Putamen (tissue), 1 donor: ENCODE results near the gene CDYL.

Experiments
- DNase-seq: peaks from one replicate; pipeline ENCODE4 v3.0.0-alpha.2; 2016; ENCODE audit warnings: low spot score

Gene CDYL

GRCh38 chr6:4908062-4908461 is 131.9 kb downstream of the CDYL start:
- no peak for DNase-seq

- DNase-seq, result no peak
Measured at GRCh38 chr6:4909063-4909706, 133.0 kb downstream of the CDYL start.

GRCh38 chr6:4910037-4910760 is 134.0 kb downstream of the CDYL start:
- DNase-seq, result no peak

GRCh38 chr6:4912559-4912958 is 136.4 kb downstream of the CDYL start:
- DNase-seq, result no peak

- DNase-seq, result no peak
Measured at GRCh38 chr6:4913705-4914419, 137.7 kb downstream of the CDYL start.

- DNase-seq, result peak; percentile 28
Measured at GRCh38 chr6:4914420-4915159, 138.4 kb downstream of the CDYL start.

- DNase-seq, result no peak
Measured at GRCh38 chr6:4916954-4917561, 140.9 kb downstream of the CDYL start.

GRCh38 chr6:4920914-4921410 is 144.8 kb downstream of the CDYL start:
- no peak for DNase-seq

GRCh38 chr6:4922488-4923037 is 146.4 kb downstream of the CDYL start:
- no peak for DNase-seq

GRCh38 chr6:4923081-4923480 is 146.9 kb downstream of the CDYL start:
- no peak for DNase-seq

- DNase-seq, result no peak
Measured at GRCh38 chr6:4924661-4925271, 148.6 kb downstream of the CDYL start.

- no peak for DNase-seq
Measured at GRCh38 chr6:4925580-4925979, 149.4 kb downstream of the CDYL start.

- DNase-seq, result no peak
Measured at GRCh38 chr6:4928426-4928825, 152.2 kb downstream of the CDYL start.

GRCh38 chr6:4929097-4929718 is 153.0 kb downstream of the CDYL start:
- DNase-seq, result no peak

- no peak for DNase-seq
Measured at GRCh38 chr6:4930025-4930691, 154.0 kb downstream of the CDYL start.

- DNase-seq, result no peak
Measured at GRCh38 chr6:4931530-4932227, 155.5 kb downstream of the CDYL start.

GRCh38 chr6:4932228-4932903 is 156.2 kb downstream of the CDYL start:
- DNase-seq, result no peak

- no peak for DNase-seq
Measured at GRCh38 chr6:4935486-4935885, 159.3 kb downstream of the CDYL start.
